NCI-H1092 (cell line): ENCODE results near the gene IQCB1.
"Not testable (repeated sequence)": the region's sequence is repeated elsewhere in the genome, so short reads cannot be mapped to it uniquely, and the experiment has no call there.

ENCODE experiments used
- DNase-seq: peaks from one replicate; lab custom pipeline; 2025; lab: John Stamatoyannopoulos, UW

IQCB1 gene

DNA sequence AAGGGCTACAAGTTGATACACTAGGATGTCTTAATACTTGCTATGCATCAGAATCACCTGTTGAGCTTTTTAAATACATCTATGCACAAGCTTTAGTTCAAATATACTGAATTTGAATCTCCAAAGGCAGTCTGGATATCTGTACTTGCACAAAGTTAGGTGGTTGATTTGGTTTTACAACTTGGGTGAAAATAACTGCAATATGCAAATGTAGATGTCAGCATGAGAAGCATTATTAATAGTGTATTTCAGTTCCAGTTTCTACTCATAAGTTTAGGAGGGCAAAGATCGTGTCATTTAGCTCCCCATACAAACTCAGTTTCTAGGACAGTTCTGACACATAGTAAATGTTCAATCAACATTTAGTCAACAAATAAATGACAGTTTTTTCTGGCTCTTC, 25.6 kb downstream of the IQCB1 start:
- DNase-seq: no peak

DNA sequence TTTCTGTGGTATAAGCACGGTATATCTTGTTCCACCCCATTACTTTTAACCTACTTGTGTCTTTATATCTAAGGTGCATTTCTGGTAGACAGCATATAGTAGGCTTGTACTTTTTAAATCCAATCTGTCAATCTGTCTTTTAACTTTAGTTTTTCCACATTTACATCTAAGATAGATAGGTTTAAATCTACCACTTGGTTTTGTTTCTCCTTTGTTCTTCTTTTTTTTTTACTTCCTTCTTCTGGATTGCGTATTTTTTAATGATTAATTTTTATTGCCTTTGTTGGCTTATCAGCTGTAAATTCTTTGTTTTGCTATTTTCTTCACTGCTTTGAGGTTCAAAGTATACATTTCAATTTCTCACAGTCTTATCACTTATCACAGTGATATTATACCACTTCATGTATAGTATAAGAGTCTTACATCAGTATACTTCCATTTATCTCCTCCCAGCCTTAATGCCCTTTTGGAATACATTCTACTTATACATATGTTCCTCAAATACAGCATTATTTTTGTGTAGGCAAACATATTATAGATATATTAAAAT, 31.0 kb downstream of the IQCB1 start:
- DNase-seq: no peak

DNA sequence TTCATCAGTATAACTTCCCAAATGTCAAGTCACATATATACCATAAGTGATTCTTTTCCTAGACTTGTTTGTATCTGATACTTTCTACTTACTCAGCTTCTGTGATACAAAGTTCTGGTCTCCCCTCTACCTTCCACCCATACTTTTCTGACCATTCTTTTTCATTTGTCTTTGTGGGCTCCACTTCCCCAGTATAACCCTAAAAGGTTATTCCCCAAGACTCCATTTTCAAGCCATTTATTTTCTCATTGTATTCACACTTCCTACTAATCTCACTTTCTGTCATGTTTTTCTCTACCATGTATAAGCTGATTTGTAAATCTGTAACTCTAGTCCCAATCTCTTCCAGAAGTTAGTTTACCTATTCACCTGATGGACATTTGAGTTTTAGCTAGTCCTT, 34.0 kb downstream of the IQCB1 start:
- DNase-seq: no peak

DNA sequence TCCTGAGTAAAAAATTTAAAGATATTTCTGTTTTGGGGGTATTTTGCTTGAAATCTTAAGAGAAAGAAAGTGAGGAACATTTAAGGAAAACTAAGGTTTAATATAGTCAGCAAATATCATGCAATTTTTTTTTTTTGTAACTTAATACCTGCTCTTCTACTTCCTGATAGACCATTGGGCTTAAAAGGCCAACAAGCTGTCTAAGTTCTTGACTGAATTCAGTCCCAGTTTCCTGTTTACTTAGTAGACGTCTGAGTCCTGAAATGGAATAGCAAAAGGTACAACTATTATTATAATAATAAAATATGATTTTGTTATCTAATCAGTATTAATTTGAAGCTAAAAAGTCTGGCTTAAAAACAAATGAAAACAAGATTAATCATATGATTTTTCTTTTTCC, 37.9 kb downstream of the IQCB1 start:
- DNase-seq: no peak

DNA sequence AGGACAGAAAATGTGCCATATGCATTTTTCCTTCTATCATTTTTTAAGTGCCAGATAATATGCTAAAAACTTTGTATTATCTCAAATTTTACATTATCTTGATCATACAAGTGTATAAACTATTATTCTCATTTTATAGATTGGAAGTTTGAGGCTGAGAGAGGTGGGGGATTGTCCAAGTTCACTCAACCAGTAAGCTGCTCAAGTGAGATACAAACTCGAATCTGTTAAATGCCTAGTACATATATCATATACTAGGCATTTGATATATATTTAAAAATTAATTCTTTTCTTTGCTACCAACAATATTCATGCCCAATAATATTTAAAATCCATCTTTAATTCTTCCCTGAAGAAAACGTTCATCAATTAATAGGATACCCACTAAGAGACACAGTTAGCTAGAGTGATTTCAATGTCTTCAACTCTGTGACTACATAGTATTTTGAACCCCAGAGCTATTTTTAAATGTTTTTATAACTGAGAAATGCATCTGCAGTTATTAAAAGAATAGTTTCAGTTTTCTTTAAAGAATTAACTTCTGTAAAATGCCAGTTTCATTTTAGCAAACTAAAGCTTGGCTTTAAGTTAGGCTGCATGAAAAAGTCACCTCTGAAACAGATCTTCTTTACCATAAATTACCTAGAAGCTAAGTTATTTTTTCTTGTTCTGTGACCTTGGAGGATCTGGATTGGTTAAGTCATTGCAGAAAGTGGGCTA, 40.4 kb downstream of the IQCB1 start:
- no peak for DNase-seq

DNA sequence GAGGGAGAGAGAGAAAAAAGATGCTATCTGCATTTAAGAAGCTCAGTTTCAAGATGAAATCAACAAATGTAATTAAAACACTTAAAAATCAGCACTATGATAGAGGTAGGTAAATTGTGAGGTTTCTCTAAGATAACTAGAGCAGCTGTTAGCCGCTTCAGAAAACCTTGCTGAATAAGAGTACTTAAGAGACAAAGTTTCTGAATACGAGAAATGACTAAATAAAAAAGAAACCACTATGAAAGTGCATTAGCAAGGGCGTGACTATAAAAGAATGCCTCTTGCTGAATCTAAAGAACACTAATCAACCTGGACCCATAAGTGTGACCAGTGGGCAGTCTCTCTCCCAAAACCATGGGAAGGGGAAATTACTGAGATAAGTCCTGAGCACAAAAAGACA, 41.8 kb downstream of the IQCB1 start:
- DNase-seq: no peak

DNA sequence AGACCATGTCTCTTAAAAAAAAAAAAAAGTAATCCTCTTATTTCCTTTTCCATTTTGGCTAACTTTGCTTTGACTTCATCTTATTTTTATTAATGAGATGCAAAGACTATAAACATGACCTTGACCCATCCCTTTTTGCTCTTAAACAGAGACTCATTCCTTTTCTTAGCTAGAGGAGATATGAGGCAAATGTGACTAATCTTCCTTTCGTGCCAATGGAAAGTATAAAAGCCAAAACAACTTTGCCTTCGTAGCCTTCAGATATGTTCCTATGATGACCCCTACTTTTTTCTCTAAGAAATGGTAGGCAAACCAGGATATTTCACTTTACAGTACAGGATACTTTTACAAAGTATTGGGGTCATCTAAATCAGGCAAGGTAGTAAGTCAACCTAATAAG, 48.4 kb downstream of the IQCB1 start:
- DNase-seq: no peak

DNA sequence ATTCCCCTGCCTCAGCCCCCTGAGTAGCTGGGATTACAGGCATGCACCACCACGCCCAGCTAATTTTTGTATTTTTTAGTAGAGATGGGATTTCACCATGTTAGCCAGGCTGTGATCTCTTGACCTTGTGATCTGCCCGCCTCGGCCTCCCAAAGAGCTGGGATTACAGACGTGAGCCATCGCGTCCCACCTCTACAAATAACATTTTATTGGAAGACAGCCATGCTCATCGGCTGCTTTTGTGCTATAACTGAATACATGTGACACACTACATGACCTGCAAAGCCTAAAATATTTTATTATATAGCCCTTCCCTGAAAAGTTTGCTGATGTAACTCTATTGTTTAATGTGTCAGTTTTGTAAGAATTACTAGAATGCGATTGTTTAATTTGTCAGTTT, 52.1 kb downstream of the IQCB1 start:
- not testable (repeated sequence) for DNase-seq

DNA sequence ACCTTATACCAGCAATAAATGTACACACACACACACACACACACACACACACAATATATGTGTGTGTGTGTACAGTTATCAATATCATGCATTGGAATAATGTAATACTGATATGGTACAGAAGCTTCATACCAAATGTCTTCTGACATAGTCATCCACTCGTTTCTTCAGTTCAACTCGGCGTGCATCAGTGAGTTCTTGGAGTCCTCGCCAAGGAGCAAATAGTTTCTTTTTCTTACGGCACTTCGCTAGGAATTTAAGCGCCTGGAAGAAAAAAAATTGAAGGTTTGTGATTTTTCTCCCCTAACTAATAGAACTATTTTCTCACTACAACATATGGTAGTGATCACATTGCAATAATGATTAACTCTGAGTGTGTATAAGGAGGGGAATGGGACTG, 53.2 kb downstream of the IQCB1 start:
- DNase-seq: no peak

DNA sequence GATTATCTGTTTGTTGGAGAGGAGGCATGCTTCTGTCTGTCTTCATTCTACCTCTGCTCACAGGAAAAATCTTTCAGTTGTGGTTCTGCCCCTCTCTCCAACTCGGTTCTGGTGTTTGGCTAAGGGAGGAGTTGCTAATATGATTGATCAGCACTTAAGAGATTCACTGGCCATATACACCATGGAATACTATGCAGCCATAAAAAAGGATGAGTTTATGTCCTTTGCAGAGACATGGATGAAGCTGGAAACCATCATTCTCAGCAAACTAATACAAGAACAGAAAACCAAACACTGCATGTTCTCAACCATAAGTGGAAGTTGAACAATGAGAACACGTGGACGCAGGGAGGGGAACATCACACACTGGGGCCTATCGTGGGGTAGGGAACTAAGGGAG, 59.8 kb downstream of the IQCB1 start:
- not testable (repeated sequence) for DNase-seq

DNA sequence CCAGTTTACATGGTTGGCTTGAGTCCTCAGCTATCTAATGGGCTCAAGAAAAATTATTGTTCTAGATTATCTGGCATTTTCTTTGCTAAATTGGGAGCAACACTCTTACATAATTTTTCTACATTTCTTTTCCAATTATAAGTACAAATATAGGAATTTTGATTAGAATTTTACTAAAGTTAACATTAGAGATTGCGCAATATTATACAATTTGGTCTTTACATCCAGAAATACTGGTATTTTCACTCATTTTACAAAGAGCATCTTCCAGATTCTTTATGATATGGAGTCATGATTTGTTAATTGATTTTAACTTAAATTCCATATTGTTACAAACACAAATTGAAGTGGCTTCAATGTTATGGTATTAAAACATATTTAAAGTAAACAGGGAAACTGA, 65.6 kb downstream of the IQCB1 start:
- no peak for DNase-seq

DNA sequence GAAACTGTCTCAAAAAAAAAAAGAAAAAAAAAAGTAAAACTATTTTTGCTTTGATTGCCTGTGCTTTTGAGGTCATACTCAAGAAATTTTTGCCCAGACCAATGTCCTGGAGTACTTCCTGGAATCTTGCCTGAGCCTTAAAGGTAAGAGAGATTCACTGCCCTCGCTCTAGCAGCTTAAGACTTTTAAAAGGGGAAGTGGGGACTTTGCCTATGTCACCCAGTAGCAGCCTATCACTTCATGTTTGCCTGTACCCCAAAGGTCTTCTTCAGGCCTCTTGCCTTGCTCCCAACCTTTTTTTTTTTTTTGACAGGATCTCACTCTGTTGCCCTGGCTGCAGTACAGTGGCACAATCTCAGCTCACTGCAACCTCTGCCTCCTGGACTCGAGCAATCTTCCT, 66.4 kb downstream of the IQCB1 start:
- DNase-seq: no peak

DNA sequence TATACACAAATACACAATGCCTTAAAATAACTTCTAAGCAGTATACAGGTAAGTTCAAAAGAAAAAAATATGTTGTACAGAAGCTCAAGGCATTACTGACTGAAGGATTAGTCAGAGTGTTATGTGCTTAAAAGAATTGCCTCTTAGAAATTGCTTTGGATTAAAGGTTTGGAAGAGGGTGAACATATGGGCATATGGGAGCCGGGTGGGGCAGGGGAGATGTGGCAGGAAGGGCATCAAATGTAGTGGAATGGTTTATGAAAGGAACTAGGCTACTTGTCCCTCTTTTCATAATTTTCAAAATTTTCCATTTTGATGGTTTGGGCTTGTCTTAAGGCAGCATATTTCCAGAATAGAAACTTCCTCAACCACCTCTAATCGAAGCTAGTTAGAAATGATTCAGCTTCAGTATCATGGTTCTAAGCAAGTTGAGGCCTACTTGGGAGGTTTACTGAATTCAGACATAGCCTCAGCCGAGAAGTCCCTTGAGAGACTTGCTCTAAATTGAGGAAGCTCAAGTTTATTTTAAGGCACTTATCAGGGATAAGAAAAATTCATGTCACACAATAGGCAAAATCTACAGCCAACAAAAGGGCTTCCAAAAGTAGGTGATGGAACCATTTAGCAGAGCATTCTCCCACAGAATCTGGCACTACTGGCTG, 75.2 kb downstream of the IQCB1 start:
- no peak for DNase-seq

DNA sequence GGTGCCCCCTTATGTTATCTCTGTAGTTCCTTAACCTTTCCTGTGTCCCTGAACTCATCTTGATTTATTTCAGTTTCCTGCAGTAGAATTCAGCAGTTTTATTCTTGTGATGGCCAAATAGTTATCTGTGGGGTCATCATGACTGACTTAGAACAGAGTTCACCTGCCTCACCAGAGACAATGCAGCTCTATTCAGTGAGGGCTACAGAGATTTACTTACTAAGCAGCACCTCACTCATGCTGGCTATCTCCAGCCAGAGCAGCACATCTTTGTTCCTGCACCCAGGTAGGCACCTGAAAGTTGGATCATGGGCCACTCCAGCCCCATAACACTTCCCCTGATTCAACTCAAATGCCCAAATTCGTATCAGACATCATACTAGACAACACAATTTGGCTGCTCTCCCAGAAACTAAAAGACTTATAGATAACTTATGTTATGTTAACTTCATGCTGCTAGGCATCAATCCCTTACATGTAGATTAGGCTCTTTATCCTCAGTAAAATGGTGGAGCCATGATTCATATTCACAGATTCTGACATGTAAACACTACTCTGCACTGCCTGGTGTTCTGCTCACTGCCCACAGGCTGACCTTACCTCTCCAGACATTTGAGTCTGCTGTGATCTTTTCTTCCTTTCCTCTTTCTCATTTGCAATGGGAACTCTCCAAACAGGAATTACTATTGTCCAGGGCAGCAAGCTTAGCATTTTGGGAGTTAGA, 76.0 kb downstream of the IQCB1 start:
- DNase-seq: no peak

DNA sequence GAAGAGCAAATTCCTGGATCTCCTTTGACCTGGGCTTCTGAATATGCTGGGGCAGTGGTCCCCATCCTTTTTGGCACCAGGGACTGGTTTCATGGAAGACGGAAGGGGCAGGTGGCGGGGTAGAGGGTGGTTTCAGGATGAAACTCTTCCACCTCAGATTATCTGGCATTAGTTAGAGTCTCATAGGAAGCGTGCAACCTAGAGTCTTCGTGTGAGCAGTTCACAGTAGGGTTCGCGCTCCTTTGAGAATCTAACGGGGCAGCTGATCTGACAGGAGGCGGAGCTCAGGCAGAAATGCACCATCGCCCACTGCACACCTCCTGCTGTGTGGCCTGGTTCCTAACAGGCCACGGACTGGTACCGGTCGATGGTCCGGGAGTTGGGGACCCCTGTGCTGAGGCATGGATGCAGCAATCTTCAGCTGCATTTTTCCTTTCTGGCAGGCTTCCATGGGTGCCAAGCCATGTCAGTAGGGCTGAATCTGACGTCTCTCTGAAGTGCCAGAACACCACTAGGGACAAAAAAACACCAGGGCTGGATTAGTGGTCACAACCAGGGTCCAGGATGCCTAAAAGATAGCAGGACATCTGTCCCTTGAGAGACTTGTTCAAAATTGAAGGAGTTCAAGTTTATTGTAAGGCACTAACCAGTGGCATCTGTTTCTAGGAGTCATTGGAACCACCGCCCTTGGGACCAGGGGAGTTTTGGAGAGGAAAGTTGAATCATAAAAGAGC, 76.9 kb downstream of the IQCB1 start:
- no peak for DNase-seq

DNA sequence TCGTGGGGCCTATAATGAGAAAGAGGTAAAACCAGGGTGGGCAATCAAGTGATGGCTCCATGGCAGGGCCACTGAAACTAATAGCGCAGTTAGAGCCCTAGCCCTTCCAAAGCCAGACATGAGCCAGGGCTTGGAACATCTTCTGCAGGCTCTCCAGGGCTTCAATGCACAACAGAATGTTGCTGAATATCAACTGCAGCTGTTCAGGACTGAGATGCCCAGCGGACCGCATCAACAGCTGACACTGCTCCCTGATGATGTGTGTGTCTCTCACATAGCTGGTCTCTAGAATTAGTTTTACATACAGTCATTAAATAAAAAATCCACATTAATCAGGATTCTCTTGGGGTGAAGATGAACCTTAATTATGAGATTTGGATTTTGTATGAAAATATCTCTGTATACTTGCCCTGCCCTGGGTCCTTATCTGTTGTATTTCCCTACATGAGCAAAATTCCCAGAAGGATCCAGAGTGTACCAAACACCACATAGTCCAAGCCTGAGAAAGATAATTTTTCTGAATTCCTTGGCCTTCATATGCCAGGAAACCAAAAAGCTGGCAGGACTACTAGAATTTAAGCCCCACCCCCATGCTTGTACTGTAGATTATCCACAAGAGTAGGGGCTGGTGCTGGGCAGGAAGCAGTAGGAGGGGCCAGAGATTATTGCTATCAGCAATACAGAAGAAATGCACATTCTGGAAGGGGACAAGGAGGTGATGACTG, 77.6 kb downstream of the IQCB1 start:
- no peak for DNase-seq

DNA sequence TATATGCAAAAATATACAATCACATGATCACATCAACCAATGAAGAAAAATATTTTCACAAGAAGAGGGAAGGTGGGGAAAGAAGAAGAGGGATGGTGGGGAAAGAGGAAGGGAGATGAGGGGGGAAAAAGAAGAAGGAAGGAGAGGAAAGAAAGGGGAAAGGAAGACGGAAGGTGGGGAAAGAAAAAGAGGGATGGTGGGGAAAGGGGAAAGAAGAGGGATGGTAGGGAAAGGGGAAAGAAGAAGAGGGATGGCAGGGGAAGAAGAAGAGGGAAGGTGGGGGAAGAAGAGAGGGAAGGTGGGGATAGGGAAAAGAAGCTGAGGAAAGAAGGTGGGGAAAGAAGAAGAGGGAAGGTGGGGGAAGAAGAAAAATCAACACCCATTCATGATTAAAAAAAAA, 82.1 kb downstream of the IQCB1 start:
- no peak for DNase-seq

DNA sequence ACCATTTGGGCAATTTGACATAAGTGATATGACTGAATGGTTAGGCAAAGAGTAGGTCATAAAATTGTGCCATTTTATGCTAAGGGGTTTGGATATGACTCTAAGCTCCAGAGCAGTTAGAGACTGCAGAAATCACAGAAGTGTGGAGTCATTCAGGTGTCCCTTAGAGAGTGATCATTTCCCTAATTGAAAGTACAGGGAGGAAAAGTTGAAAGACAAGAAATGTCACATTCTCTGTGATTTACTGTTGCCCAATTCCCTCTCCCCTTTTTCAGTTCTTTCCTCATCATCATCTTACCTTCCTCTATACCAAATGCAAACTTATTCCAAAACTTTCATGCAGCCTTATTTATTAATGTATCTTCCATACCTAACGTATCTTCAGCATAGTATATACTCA, 82.6 kb downstream of the IQCB1 start:
- DNase-seq: no peak

DNA sequence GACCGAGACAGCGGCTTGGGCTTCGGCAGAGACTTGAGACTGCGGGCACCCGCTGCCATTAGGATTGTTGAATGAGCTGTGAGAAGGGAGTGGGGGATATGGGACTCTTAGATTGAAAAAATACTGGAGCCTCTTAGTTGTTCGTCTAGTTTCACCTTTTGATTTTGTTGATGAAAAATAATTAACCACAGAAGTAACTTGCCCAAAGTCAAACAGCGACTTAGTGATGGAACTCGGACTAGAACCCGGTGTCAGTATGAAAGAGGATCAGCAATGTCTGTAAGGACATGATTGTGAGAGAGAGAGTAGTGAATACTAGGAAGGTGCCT, 84.8 kb downstream of the IQCB1 start:
- DNase-seq: no peak

DNA sequence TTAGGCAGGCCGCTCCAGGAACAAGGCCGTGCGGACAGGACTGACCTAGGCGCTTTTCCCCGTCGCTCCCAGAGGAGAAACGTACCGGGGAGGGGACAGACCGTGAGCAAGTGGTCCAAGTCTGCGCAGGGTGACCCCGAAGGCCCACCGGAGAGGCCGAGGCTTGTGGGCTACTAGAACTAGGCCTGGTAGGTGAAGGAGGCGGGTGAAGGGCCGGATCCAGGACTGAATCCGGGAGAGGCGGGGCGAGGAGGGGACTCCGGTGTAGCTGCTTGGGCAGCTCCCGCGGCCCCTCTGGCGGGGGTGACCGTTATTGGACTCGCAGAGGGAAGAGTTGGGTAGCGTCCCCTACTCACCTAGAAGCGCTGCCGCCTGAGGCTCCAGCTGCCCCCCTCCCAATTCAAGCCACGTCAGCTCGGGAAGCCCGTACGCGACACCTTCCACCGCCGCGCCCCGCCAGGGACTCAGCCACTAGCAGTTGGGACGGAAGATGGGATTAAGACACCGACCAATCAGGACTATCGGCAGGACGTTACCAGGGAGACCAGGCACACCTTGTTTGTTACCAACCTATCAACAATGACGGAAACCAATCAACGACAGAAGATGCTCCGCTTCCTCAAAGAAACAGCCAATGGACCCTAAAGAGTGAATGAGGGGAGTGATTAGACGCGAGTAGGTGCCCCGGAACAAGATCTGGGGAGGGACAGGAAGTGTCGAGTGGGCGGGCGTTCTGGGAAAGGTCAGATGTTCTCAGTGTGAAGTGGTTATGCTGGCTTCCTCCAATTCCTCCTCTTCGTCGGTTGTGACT, 85.4 kb downstream of the IQCB1 start, which contains the start of gene GOLGB1:
Gene GOLGB1 (minus strand): TSS at position 466 of the 811 bp plus-strand sequence. CDS start 18,770 bp downstream, outside the sequence.
- DNase-seq: peak; percentile 98
